GM12878 (cell line): ENCODE results near the gene FDPS. TPM values are rescaled to one million over a fixed set of nuclear protein-coding genes. Genes with fewer than 3 reads are reported as not detected.

Experiments
- ATF3 ChIP-seq: IDR thresholded peaks from 2 replicates; pipeline ENCODE4 v1.6.1; 2011; ENCODE audit warnings: low read depth, mild to moderate bottlenecking, low read length, moderate library complexity, borderline replicate concordance; ENCODE audit errors: extremely low read depth
- BCL3 ChIP-seq: IDR thresholded peaks from 2 replicates; pipeline ENCODE4 v1.6.1; 2011; ENCODE audit warnings: borderline replicate concordance, low read depth, mild to moderate bottlenecking, moderate library complexity, low read length; ENCODE audit not compliant: insufficient read depth, poor library complexity, severe bottlenecking
- BMI1 ChIP-seq: fragments of 450-650 bp; IDR thresholded peaks from 2 replicates; pipeline ENCODE4 v1.6.1; 2016; ENCODE audit warnings: mild to moderate bottlenecking, moderate library complexity, borderline replicate concordance
- BRCA1 ChIP-seq: IDR thresholded peaks from 2 replicates; pipeline ENCODE4 v1.6.1; 2011; ENCODE audit warnings: low read depth, low read length, improper control_type of control experiment
- CBX3 ChIP-seq: fragments of 200-600 bp; sonication (generic); IDR thresholded peaks from 2 replicates; pipeline ENCODE4 v1.6.1; 2016; ENCODE audit warnings: low read depth, borderline replicate concordance
- CEBPB ChIP-seq, 2 experiments: fragments of 150-350 bp in 1 of 2; IDR thresholded peaks; 2 replicates each; pipeline ENCODE4 v1.6.1; 2012 to 2014; ENCODE audit warnings: low read depth in 2 of 2, low read length in 2 of 2, borderline replicate concordance in 1 of 2, inconsistent platforms in 1 of 2
- CREB1 ChIP-seq: IDR thresholded peaks from 2 replicates; pipeline ENCODE4 v1.6.1; 2012; ENCODE audit warnings: low read depth, mild to moderate bottlenecking, inconsistent platforms
- E2F4 ChIP-seq: IDR thresholded peaks from 2 replicates; pipeline ENCODE4 v1.6.1; 2012; ENCODE audit warnings: low read depth, low read length, improper control_type of control experiment
- EP300 ChIP-seq, 2 experiments: fragments of 150-350 bp in 1 of 2; IDR thresholded peaks; 2 replicates each; pipeline ENCODE4 v1.6.1; 2011 to 2012; ENCODE audit warnings: low read depth in 2 of 2, low read length in 2 of 2, borderline replicate concordance in 1 of 2, improper control_type of control experiment in 1 of 2, inconsistent platforms in 1 of 2; ENCODE audit not compliant: control insufficient read depth in 1 of 2
- FOS ChIP-seq: IDR thresholded peaks from 3 replicates; pipeline ENCODE4 v1.6.1; 2011; ENCODE audit warnings: borderline replicate concordance; ENCODE audit not compliant: insufficient read length; ENCODE audit errors: extremely low read depth
- IKZF2 ChIP-seq, 2 experiments: fragments of 450-650 bp; IDR thresholded peaks; 2 replicates each; pipeline ENCODE4 v1.6.1; 2017; ENCODE audit warnings: mild to moderate bottlenecking in 2 of 2, moderate library complexity in 2 of 2
- MLLT1 ChIP-seq: fragments of 450-650 bp; IDR thresholded peaks from 2 replicates; pipeline ENCODE4 v1.6.1; 2016; ENCODE audit warnings: mild to moderate bottlenecking
- POLR2AphosphoS2 ChIP-seq: IDR thresholded peaks from 2 replicates; pipeline ENCODE4 v1.6.1; 2011; ENCODE audit warnings: low read depth, mild to moderate bottlenecking, low read length, improper control_type of control experiment, moderate library complexity
- RAD51 ChIP-seq: fragments of 450-650 bp; IDR thresholded peaks from 2 replicates; pipeline ENCODE4 v1.6.1; 2016; ENCODE audit warnings: moderate library complexity, mild to moderate bottlenecking, inconsistent platforms
- SMAD1 ChIP-seq: fragments of 450-650 bp; IDR thresholded peaks from 2 replicates; pipeline ENCODE4 v1.6.1; 2018; ENCODE audit warnings: mild to moderate bottlenecking, low read depth; ENCODE audit not compliant: partially characterized antibody
- STAT1 ChIP-seq: fragments of 450-650 bp; conservative IDR thresholded peaks from 2 replicates; pipeline ENCODE4 v1.6.1; 2014; ENCODE audit warnings: antibody characterized with exemption, mild to moderate bottlenecking
- TCF3 ChIP-seq: IDR thresholded peaks from 2 replicates; pipeline ENCODE4 v1.6.1; 2012; ENCODE audit warnings: low read depth, mild to moderate bottlenecking, low read length, borderline replicate concordance; ENCODE audit not compliant: insufficient read depth
- USF2 ChIP-seq: IDR thresholded peaks from 2 replicates; pipeline ENCODE4 v1.6.1; 2011; ENCODE audit warnings: low read depth, low read length, improper control_type of control experiment, borderline replicate concordance
- ZBTB4 ChIP-seq: fragments of 450-650 bp; formaldehyde crosslinking; IDR thresholded peaks from 2 replicates; pipeline ENCODE4 v1.4.0; 2022; ENCODE audit warnings: mild to moderate bottlenecking, moderate library complexity
- polyA plus RNA-seq, 11 experiments: library from polyadenylated mRNA; depleted of rRNA in 4 of 11; unstranded in 6 of 11; stranded (reverse) in 5 of 11; fragments of >200 nt; fragmentation: Nextera tagmentation in 4 of 11; fragmentation: Illumina TruSeq in 1 of 11; extraction: Ambion mirVana in 4 of 11; extraction: Trizol in 1 of 11; gene quantifications; 1 replicate in 1 of 11; 2 replicates in 10 of 11; pipeline versions ENCODE4 v1.2.1 to v1.2.3, GENCODE V29; 2011 to 2016; ENCODE audit warnings: inconsistent platforms in 2 of 11, missing spikeins in 2 of 11, low read depth in 1 of 11
- total RNA-seq, 4 experiments: library from RNA; depleted of rRNA in 3 of 4; stranded (reverse); fragments of >200 nt in 3 of 4; fragmentation: Illumina TruSeq in 1 of 4; extraction: Trizol in 1 of 4; gene quantifications; 2 replicates each; pipeline versions ENCODE4 v1.2.1 to v1.2.3, GENCODE V29; 2013 to 2021

Gene FDPS
- total and polyA plus RNA-seq, 10 of the 15 experiments (the other 5 are each of a cell fraction or from before 2014, with no cell fraction given), result 405 to 1,156 (median 487) TPM

- TF ChIP-seq E2F4 (no peak), BRCA1 (no peak), SMAD1 (peak; percentile 50), BMI1 (no peak), ATF3 (peak; percentile 34; the same call in 1 of the 2 replicates), CREB1 (peak; percentile 78), CEBPB (IDR thresholded peaks at IDR 0.05; ENCODE audit: borderline replicate concordance in 1 of 2, low read depth in 2 of 2, low read length in 2 of 2) (no peak), POLR2AphosphoS2 (peak; percentile 89), ZBTB4 (no peak), RAD51 (peak; percentile 82), BCL3 (no peak), USF2 (peak; percentile 79), FOS (no peak), TCF3 (no peak), STAT1 (no peak), EP300 (IDR thresholded peaks at IDR 0.05; ENCODE audit: borderline replicate concordance in 1 of 2, control insufficient read depth in 1 of 2, low read depth in 2 of 2, low read length in 2 of 2) (no peak), MLLT1 (peak; percentile 57; the same call in 1 of the 2 replicates), CBX3 (no peak), IKZF2 (IDR thresholded peaks at IDR 0.05) (peak in 1 of 2 experiments; percentile 45; a peak in 1 of 4 replicates)
These were observed 35.1 kb upstream of the FDPS start, which contains the start of gene CLK2 (continued) for GRCh38 chr1:155273343-155274245.
